Vagina (tissue), 2 donors: ENCODE results near the gene CUTC.

Experiments
- POLR2A ChIP-seq, 2 donors: fragments of 450-650 bp; IDR thresholded peaks; one replicate each; pipeline ENCODE4 v1.6.1; 2017; ENCODE audit warnings: antibody characterized with exemption in 2 of 2, mild to moderate bottlenecking in 2 of 2, moderate library complexity in 2 of 2
- TF ChIP-seq, protein P1 (sequence below), 3 experiments: fragments of 450-650 bp in 2 of 3; fragments of 200-600 bp in 1 of 3; sonication (generic) in 1 of 3; IDR thresholded peaks; one replicate each; pipeline ENCODE4 v1.5.1; 2017 to 2019; ENCODE audit warnings: antibody characterized with exemption in 3 of 3, mild to moderate bottlenecking in 2 of 3, moderate library complexity in 2 of 3

DNA sequence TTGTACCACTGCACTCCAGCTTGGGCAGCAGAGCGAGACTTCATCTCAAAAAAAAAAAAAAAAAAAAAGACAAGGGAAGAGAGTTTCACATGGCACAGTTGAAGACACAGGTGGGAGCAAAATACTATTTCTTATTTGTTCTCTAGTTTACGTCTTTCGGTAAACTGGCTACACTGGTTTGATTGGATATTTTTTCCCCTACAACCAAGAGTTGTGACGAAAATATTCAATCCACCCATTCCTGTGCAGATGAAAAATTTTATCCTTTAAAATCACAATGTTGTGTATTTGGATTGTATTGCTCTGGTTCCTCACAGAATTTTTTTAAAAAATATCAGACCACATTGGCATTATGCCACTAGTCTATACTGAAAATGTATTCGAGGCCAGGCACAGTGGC, 35.9 kb downstream of the CUTC start:
- TF ChIP-seq POLR2A (IDR thresholded peaks at IDR 0.05): no peak
- TF ChIP-seq, protein P1, sequence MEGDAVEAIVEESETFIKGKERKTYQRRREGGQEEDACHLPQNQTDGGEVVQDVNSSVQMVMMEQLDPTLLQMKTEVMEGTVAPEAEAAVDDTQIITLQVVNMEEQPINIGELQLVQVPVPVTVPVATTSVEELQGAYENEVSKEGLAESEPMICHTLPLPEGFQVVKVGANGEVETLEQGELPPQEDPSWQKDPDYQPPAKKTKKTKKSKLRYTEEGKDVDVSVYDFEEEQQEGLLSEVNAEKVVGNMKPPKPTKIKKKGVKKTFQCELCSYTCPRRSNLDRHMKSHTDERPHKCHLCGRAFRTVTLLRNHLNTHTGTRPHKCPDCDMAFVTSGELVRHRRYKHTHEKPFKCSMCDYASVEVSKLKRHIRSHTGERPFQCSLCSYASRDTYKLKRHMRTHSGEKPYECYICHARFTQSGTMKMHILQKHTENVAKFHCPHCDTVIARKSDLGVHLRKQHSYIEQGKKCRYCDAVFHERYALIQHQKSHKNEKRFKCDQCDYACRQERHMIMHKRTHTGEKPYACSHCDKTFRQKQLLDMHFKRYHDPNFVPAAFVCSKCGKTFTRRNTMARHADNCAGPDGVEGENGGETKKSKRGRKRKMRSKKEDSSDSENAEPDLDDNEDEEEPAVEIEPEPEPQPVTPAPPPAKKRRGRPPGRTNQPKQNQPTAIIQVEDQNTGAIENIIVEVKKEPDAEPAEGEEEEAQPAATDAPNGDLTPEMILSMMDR (IDR thresholded peaks at IDR 0.05): no peak
